HL-60/S4 treated with phorbol 12-myristate 13-acetate at 8.2 ng/mL for 4 days and 3 days (cell line): Measurements from ENCODE around the gene CELA2B.
"Not testable (repeated sequence)": the region's sequence is repeated elsewhere in the genome, so short reads cannot be mapped to it uniquely, and the experiment has no call there.

Source experiments
- in situ Hi-C: fragments of 300-500 bp; cut with MboI; formaldehyde crosslinking; loops from 2 replicates; pipeline ENCODE4 v1.15.0; 2022; ENCODE audit warnings: low sequenced_read_pairs

Gene CELA2B

DNA sequence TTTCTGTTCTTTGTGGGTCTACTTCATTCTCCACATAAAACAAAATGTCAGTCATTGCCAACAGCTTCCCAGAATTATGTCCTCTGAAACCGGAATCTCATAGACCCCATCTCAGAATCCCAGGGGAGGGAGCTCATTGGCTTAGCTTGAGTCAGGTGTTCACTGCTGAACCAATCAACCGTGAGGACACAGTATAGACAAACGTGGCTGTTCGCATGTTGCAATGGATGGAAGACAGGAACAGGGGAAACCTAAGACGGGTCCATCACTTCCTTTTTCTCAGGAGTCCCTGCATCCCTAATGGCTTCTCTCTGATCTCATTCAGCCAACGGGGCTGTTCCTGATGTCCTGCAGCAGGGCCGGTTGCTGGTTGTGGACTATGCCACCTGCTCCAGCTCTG is 10.2 kb upstream of the CELA2B start:
- in situ Hi-C loops = no loop called here

DNA sequence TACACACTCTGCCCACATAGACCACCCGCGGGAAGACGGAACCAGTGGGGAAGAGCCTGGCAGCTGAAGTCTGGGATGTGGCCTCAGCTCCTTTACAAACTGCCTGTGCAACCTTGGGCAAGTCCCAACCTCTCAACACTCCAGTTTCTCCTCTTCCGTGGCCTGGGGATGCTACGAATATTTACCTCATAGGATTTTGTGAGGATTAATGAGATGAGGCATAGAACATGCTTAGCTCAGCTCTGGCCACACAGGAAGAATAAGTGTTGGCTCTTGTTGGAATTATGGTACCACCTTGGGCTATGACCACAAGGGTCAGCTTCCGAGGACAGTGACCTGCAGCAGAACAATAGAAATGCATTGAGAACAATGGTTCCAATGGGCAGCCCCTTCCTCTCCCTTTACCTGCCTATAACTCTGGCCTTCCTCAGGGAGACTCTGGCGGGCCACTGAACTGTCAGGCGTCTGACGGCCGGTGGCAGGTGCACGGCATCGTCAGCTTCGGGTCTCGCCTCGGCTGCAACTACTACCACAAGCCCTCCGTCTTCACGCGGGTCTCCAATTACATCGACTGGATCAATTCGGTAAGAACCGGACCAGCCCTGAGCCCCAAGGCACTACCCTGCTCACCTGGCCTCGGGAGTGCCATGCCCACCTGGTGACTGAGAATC is 8.8 kb upstream of the CELA2B start:
- in situ Hi-C loops = not testable (repeated sequence)

DNA sequence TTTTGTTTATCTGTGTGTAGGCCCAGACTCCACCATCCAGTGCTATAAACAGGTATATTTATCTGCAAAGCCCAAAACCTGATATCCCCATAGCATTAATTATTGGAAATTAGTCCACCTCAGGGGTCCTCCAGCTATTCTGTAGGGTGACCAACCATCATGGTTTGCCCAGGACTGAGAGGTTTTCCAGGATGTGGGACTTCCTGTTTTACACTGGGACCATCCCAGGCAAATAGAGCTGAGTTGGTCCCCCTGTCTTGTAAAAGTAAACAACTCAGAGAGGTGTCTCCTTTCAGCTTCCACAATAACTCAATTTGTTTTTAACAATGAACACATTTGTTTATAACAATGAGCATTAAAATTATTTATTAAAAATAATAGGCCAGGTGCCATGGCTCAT is 7.8 kb upstream of the CELA2B start:
- in situ Hi-C loops = no loop called here

DNA sequence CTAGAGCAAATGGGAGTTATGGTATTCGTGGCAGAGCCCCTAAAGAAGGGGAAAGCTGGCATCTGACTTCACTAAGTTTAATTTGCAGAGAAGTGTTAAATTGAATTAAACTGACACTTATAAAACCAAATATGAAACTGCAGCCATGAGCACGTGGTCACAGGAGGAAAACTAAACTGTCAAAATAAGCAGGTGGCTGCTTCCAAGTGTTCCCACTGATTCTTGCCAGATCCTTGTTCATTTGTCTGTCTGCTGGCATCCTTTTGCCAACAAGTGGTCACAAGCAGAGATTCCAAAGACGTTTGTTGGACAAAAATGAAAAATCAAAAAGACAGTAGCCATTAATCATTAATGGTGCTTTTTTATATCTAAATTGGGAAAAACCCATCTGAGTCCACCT is 6.5 kb upstream of the CELA2B start:
- in situ Hi-C loops = no loop called here

DNA sequence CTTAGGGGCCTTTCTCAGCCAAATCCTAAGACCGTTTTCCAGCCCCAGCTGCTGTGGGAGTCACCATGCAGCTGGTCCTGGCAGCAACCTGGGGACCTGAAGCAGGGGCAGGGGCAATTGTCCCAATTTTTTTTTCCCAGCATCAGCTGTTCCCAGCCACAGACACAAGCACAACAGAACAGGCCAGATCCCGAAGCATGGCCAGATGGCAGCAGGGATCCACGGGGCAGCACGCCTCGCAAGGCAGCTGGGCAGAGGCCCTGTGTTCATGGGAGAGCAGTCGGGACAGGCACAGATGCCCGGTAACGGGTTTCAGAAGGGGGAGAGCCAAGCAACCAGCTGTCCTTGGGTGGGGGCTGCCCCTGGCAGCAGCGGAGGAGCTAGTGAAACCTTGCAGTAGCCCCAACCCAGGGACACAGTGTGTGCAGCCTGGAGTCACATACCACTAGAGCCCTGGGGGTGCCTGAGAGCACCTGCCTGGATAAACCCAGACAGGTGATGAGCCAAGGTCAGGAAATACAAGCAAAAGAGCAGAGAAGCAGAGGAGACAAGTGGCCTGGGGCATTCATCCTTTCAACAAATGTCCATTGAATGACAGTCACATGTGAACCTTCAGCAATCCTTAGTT is 6.0 kb upstream of the CELA2B start:
- in situ Hi-C loops = not testable (repeated sequence)

DNA sequence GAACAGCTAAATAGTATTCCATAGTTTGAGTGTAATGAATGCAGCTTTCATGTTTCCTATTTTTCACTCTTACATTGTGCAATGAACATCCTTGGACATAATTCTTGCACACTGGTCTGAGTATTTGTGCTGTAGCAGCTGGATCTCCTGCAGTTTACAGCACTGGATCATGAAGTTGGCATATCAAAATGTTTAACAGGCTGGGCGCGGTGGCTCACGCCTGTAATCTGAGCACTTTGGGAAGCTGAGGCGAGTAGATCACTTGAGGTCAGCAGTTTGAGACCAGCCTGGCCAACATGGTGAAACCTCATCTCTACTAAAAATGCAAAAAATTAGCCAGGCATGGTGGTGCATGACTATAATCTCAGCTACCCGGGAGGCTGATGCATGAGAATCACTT is 4.8 kb upstream of the CELA2B start:
- in situ Hi-C loops = not testable (repeated sequence)

DNA sequence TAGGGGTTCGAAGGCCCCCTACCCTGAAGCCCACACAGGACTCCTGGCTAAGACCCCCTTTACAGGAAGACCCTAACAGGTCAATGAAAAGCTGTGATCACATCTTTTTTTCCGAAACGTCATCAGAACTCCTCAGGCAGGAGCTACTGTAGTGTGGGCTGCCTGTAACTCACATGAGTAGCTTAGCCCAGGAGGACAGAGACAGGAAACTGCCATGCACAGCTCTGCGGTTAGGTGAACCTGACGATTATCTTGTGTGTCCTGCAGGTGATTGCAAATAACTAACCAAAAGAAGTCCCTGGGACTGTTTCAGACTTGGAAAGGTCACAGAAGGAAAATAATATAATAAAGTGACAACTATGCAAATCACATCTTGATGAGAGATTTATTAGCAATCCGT is 4.2 kb upstream of the CELA2B start:
- in situ Hi-C loops = not testable (repeated sequence)

DNA sequence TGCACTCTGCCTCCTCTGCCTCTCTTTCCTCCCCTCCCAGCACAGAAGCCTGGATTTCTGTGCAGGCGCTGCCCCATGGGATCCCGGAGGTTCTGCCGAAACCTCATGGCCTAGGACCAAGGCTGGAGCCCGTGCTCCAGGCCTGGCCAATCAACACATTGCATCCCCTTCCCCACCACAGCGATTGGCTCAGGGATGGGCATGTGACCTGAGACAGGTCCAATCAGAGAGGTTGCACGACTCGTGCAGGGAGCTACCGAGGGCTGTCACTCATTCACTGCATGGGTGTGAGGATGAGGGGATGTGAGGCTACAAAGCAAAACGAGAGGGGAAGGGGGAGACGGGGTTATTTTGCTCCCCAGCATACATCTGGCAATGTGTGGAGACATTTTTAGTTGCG is 3.3 kb upstream of the CELA2B start:
- in situ Hi-C loops = no loop called here

DNA sequence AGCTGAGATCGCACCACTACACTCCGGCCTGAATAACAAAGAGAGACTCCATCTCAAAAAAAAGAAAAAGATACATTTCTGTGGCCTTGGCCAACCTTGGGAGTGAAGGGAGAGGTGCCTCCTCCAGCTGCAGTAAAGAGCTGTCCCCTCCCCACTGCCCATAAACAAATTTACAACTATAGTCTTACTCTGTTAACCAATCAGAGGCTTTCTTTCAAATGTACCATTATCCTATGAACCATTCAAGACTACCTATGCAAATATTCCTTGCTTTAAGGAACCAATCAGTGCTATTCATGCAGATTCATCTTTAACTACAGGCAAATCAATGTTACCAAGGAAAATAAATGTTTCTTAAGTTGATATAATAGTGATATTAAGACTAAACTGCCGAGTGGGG is 1.0 kb downstream of the CELA2B start:
- in situ Hi-C loops = no loop called here

DNA sequence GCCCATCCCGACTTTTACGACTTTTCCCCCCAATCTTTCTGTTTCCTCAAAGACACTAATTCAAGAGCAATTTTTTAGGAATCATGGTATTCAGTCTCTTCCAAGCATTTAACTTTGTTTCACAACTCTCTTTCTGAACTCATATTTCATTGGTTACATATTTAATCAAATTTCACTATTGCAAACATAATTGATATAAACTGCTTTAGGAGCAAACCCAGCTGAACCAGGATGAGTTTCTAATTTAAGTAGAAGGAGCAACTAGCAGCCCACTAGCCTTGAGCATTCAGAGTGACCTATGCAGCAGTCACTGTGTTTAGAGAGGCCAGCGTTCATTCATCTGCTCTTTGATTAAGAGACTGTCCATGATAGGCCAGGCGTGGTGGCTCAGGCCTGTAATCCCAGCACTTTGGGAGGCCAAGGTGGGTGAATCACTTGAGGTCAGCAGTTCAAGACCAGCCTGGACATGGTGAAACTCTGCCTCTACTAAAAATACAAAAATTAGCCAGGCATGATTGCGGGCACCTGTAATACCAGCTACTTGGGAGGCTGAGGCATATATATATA is 1.8 kb downstream of the CELA2B start:
- in situ Hi-C loops = no loop called here

DNA sequence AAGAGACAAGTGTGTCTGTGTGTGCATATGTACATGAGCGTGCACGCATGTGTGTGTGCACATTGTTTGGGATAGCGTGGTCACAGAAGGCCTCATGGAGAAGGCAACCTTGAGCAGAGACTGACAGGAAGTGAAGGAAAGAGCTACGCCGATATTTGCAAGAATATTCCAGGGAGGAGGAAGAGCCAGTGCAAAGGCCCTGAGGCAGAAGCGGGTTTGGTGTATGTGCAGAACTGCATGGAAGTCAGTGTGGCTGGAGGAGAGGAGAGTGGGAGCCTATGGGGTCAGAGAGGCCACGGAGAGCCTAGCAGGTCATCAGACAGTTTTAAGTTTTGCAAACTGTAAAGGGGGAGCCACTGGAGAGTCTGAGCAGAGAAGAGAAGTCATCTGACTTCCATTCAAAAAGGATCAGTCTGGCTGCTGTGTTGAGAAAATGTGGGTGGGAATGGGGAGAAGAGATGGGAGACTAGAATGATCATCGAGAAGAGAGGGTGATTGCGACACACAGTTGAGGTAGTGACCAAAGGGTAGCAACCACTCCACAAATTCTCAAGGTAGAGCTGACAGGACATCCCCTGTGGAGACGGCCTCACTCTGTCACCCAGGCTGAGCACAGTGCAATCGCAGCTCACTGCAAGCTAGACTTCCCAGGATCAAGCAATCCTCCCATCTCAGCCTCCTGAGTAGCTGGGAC is 3.9 kb downstream of the CELA2B start:
- in situ Hi-C loops = no loop called here

DNA sequence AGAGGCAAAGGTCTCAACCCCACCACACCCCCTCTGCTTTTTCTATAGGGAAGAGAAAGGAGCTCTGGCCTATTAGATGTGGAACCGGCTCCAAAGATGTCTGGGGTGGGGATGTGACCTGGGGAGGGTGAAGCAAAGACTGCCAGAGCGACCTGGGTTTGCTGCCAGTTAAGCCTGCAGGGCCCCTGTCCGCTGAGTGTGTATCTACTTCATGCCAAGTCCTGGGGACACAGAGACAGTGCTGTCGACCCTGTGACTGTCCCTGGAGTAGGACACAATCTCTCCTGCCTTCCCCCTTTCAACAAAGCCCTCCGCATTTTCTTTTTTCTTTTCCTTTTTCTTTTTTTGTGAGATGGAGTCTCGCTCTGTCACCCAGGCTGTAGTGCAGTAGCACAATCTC is 6.6 kb downstream of the CELA2B start:
- in situ Hi-C loops = not testable (repeated sequence)

DNA sequence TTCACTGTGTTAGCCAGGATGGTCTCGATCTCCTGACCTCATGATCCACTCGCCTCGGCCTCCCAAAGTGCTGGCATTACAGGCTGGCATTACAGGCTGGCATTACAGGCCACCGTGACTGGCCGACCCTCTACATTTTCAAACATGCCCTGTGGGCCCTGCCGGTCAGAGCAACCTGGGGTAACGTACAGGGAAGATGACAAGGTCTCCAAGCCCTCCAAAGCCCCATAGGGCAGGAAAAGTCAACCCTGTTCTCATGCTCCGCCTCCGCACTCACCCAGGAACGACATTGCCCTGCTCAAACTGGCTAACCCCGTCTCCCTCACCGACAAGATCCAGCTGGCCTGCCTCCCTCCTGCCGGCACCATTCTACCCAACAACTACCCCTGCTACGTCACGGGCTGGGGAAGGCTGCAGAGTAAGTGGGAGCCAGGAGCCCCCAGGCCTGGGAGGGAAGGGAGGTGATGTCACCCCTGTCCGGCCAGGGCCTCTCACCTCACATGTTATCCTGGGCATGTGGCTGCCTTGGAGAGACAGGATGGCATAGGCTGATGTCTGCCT is 7.2 kb downstream of the CELA2B start:
- in situ Hi-C loops = not testable (repeated sequence)

DNA sequence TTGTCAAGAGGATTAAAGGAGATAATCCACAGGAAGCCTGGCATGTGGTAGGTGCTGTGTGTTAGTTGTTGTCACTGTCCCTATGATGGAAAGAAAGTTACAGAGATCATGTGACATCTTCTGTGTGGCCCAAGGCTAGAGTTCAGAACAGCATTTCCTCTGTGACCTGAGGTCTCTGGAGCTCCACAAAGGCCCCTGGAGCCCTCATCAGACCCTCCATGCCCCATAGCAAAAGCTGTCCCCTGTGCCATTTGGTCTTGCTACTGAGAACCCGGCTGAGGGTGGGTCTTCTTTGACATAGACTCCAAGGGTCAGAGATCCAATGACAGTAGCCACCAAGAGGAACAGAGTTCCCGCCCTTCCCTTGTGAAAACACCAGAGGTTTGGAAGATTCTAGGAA is 8.1 kb downstream of the CELA2B start:
- in situ Hi-C loops = no loop called here

DNA sequence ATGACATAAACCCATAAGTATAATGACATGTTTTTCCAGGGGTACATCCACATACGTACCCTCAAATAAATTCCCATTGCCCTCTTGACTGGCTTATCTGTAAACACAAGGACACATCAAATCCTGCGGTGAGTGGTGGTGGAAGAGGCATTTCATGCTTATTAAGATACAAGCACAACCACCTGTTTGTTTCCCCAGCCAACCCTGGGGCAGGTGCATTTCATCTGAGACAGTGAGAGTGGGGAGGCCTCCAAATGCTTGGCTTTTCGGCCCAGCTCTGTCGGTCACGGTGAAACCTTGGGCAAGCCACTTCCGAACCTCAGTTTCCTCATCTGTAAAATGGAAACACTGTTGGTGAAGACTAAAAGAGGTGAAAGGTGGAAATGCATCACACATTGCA is 8.5 kb downstream of the CELA2B start:
- in situ Hi-C loops = not testable (repeated sequence)

DNA sequence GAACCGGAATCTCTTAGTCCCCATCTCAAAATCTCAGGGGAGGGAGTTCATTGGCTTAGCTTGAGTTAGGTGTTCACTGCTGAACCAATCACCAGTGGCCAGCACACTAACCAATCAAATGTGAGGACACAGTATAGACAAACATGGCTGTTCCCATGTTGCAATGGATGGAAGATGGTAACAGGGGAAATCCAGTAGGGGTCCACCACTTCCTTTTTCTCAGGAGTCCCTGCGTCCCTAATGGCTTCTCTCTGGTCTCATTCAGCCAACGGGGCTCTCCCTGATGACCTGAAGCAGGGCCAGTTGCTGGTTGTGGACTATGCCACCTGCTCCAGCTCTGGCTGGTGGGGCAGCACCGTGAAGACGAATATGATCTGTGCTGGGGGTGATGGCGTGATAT is 9.7 kb downstream of the CELA2B start:
- in situ Hi-C loops = no loop called here

DNA sequence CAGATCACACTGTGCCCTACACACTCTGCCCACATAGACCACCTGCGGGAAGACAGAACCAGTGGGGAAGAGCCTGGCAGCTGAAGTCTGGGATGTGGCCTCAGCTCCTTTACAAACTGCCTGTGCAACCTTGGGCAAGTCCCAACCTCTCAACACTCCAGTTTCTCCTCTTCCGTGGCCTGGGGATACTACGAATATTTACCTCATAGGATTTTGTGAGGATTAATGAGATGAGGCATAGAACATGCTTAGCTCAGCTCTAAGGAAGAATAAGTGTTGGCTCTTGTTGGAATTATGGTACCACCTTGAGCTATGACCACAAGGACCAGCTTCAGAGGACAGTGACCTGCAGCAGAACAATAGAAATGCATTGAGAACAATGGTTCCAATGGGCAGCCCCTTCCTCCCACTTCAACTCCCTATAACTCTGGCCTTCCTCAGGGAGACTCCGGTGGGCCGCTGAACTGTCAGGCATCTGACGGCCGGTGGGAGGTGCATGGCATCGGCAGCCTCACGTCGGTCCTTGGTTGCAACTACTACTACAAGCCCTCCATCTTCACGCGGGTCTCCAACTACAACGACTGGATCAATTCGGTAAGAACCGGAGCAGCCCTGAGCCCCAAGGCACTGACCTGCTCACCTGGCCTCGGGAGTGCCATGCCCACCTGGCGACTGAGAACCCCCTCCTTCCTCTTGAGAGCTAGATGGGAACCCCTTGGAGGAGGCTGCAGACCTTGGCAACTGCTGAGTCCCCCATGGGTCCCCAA is 11.1 kb downstream of the CELA2B start:
- in situ Hi-C loops = not testable (repeated sequence)

DNA sequence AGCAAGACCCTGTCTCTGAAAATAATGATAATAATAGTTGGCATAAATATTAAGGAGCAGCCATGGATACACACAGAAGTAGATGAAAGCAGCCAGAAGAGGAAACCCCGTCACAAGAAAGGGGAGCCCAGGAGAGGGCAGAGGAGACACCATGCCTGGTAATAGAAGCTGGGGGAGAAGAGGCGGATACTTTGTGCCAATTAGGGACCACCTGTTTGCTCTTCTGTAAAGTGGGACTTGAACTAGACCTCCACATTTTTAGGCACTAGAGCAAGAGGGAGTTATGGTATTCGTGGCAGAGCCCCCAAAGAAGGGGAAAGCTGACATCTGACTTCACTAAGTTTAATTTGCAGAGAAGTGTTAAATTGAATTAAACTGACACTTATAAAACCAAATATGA is 12.5 kb downstream of the CELA2B start:
- in situ Hi-C loops = no loop called here

DNA sequence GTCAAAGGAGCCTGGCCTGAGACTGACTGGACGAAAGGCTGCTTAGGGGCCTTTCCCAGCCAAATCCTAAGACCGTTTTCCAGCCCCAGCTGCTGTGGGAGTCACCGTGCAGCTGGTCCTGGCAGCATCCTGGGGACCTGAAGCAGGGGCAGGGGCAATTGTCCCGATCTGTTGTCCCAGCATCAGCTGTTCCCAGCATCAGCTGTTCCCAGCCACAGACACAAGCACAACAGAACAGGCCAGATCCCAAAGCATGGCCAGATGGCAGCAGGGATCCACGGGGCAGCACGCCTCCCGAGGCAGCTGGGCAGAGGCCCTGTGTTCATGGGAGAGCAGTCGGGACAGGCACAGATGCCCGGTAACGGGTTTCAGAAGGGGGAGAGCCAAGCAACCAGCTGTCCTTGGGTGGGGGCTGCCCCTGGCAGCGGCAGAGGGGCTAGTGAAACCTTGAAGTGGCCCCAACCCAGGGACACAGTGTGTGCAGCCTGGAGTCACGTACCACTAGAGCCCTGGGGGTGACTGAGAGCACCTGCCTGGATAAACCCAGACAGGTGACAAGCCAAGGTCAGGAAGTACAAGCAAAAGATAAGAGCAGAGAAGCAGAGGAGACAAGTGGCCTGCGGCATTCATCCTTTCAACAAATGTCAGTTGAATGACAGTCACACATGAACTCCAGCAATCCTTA is 13.3 kb downstream of the CELA2B start:
- in situ Hi-C loops = no loop called here

DNA sequence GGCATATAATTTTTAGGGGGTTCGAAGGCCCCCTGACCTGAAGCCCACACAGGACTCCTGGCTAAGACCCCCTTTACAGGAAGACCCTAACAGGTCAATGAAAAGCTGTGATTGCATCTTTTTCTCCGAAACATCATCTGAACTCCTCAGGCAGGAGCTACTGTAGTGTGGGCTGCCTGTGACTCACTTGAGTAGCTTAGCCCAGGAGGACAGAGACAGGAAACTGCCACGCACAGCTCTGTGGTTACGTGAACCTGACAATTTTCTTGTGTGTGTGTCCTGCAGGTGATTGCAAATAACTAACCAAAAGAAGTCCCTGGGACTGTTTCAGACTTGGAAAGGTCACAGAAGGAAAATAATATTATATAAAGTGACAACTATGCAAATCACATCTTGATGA is 15.1 kb downstream of the CELA2B start:
- in situ Hi-C loops = not testable (repeated sequence)
